Astrocyte (in vitro differentiated cells and primary cell): Measurements from ENCODE around the gene RASL10A. TPM values are rescaled to one million over a fixed set of nuclear protein-coding genes. Genes with fewer than 3 reads are reported as not detected.

ENCODE experiments used
- DNase-seq: peaks from one replicate; pipeline ENCODE4 v3.0.0-alpha.2; 2010; ENCODE audit warnings: low read depth
- FAIRE-seq: peaks from 2 replicates; lab custom pipeline; 2011; peaks lifted over from hg19 to GRCh38; lab: Jason Lieb, UNC
- H2AFZ ChIP-seq: 2 replicates; pipeline ENCODE4 v1.6.0; 2012; ENCODE audit warnings: low read depth, low read length, inconsistent platforms
- H3K27ac ChIP-seq: 2 replicates; pipeline ENCODE4 v1.5.1; 2011; ENCODE audit warnings: low read depth, low read length, inconsistent platforms
- H3K27me3 ChIP-seq: 2 replicates; pipeline ENCODE4 v1.6.0; 2011; ENCODE audit warnings: low read length, inconsistent platforms; ENCODE audit not compliant: insufficient read depth
- H3K36me3 ChIP-seq: 2 replicates; pipeline ENCODE4 v1.5.1; 2011; ENCODE audit warnings: low read length, inconsistent platforms; ENCODE audit not compliant: insufficient read depth
- H3K4me1 ChIP-seq: 2 replicates; pipeline ENCODE4 v1.5.1; 2011; ENCODE audit warnings: low read length, inconsistent platforms; ENCODE audit not compliant: insufficient read depth
- H3K4me2 ChIP-seq: 2 replicates; pipeline ENCODE4 v1.6.0; 2012; ENCODE audit warnings: low read length, inconsistent platforms
- H3K4me3 ChIP-seq: 2 replicates; pipeline ENCODE4 v1.5.1; 2011; ENCODE audit warnings: low read depth, mild to moderate bottlenecking, low read length, inconsistent platforms; ENCODE audit not compliant: insufficient read depth
- H3K79me2 ChIP-seq: 2 replicates; pipeline ENCODE4 v1.6.0; 2012; ENCODE audit warnings: mild to moderate bottlenecking, low read length, inconsistent platforms; ENCODE audit not compliant: insufficient read depth
- H3K9ac ChIP-seq: 2 replicates; pipeline ENCODE4 v1.6.0; 2012; ENCODE audit warnings: mild to moderate bottlenecking, low read length, inconsistent platforms
- H3K9me3 ChIP-seq: 2 replicates; pipeline ENCODE4 v1.5.1; 2012; ENCODE audit warnings: low read depth, mild to moderate bottlenecking, low read length, inconsistent platforms; ENCODE audit not compliant: insufficient read depth
- H4K20me1 ChIP-seq: 2 replicates; pipeline ENCODE4 v1.6.0; 2012; ENCODE audit warnings: low read length, inconsistent platforms; ENCODE audit not compliant: insufficient read depth
- H3K27ac Mint-ChIP-seq: one replicate; pipeline ENCODE4 v1.8.0; 2021; ENCODE audit warnings: mild to moderate bottlenecking, mixed read lengths; ENCODE audit not compliant: unreplicated experiment
- H3K27me3 Mint-ChIP-seq: one replicate; pipeline ENCODE4 v1.8.0; 2021; ENCODE audit warnings: low read depth, mixed read lengths; ENCODE audit not compliant: unreplicated experiment
- H3K36me3 Mint-ChIP-seq: one replicate; pipeline ENCODE4 v1.8.0; 2021; ENCODE audit warnings: low read depth, mixed read lengths; ENCODE audit not compliant: unreplicated experiment
- H3K4me1 Mint-ChIP-seq: one replicate; pipeline ENCODE4 v1.8.0; 2021; ENCODE audit warnings: low read depth, mixed read lengths; ENCODE audit not compliant: unreplicated experiment
- H3K4me3 Mint-ChIP-seq: one replicate; pipeline ENCODE4 v1.8.0; 2021; ENCODE audit warnings: mild to moderate bottlenecking, moderate library complexity, mixed read lengths; ENCODE audit not compliant: unreplicated experiment
- H3K9me3 Mint-ChIP-seq: one replicate; pipeline ENCODE4 v1.8.0; 2021; ENCODE audit warnings: mild to moderate bottlenecking, mixed read lengths; ENCODE audit not compliant: unreplicated experiment
- CTCF ChIP-seq: IDR thresholded peaks from 2 replicates; pipeline ENCODE4 v1.5.1; 2011; ENCODE audit warnings: low read depth, mild to moderate bottlenecking, inconsistent platforms, low read length, moderate library complexity; ENCODE audit not compliant: insufficient read depth
- EZH2 ChIP-seq: IDR thresholded peaks from 2 replicates; pipeline ENCODE4 v1.6.1; 2012; ENCODE audit warnings: mild to moderate bottlenecking, low read length, inconsistent platforms; ENCODE audit not compliant: insufficient read depth
- total RNA-seq: library from RNA; stranded (reverse); gene quantifications from 2 replicates; pipeline ENCODE4 v1.2.1, GENCODE V29; 2021

The RASL10A gene
- total RNA-seq, 1 donor from 2014 or later, result 1.5 TPM

DNA sequence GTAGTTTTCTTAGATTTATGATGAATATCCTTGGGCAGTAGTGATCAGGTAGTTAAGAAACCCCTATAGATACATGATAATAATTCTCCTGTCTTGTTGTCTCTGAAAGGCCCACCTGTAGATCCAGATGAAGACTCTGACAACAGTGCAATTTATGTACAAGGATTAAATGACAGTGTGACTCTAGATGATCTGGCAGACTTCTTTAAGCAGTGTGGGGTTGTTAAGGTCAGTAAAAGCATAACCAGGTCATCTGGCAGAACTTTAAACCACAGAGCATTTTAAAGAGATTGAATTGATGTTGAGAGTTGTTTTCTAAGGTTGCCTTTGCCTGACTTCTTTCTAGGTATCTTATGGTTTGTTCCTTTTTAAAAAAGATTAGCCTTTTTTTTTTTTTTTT is 23.1 kb downstream of the RASL10A start:
- Histone ChIP-seq H3K9ac (no peak overlapping the region), H2AFZ (no peak overlapping the region), H3K27ac (no peak overlapping the region), H3K27me3 (no peaks in the 10 kb centered on the region), H3K36me3 (peaks cover 86% of the 10 kb centered on the region), H3K4me1 (no peaks in the 10 kb centered on the region), H3K79me2 (peaks cover 70% of the 10 kb centered on the region), H4K20me1 (peaks cover 92% of the 10 kb centered on the region), H3K9me3 (no peaks in the 10 kb centered on the region), H3K4me3 (no peak overlapping the region), H3K4me2 (no peak overlapping the region)
- no peaks in the 10 kb centered on the region for H3K27me3 Mint-ChIP-seq
- peaks cover 17% of the 10 kb centered on the region for H3K36me3 Mint-ChIP-seq
- H3K4me1 Mint-ChIP-seq, result no peaks in the 10 kb centered on the region
- H3K4me3 Mint-ChIP-seq, result no peak overlapping the region
- TF ChIP-seq EZH2, result no peak
- no peak for TF ChIP-seq CTCF
- H3K9me3 Mint-ChIP-seq, result no peaks in the 10 kb centered on the region
- FAIRE-seq (no peak), DNase-seq (no peak)
- no peak overlapping the region for H3K27ac Mint-ChIP-seq

GRCh38 chr22:29291215-29291614 is 24.3 kb downstream of the RASL10A start:
- H3K27ac Mint-ChIP-seq, result no peak overlapping the region
- DNase-seq, result no peak
- Histone ChIP-seq H3K79me2 (peaks cover 79% of the 10 kb centered on the region), H3K27ac (no peak overlapping the region), H3K4me3 (no peak overlapping the region), H4K20me1 (peaks cover 93% of the 10 kb centered on the region), H3K9ac (no peak overlapping the region), H3K36me3 (peaks cover 80% of the 10 kb centered on the region), H3K27me3 (no peaks in the 10 kb centered on the region), H2AFZ (no peak overlapping the region), H3K4me1 (no peaks in the 10 kb centered on the region), H3K4me2 (no peak overlapping the region), H3K9me3 (no peaks in the 10 kb centered on the region)
- no peaks in the 10 kb centered on the region for H3K27me3 Mint-ChIP-seq
- H3K9me3 Mint-ChIP-seq, result no peaks in the 10 kb centered on the region
- no peaks in the 10 kb centered on the region for H3K4me1 Mint-ChIP-seq
- no peak for FAIRE-seq
- TF ChIP-seq CTCF, result no peak
- TF ChIP-seq EZH2, result no peak
- no peak overlapping the region for H3K4me3 Mint-ChIP-seq
- H3K36me3 Mint-ChIP-seq, result peaks cover 13% of the 10 kb centered on the region

DNA sequence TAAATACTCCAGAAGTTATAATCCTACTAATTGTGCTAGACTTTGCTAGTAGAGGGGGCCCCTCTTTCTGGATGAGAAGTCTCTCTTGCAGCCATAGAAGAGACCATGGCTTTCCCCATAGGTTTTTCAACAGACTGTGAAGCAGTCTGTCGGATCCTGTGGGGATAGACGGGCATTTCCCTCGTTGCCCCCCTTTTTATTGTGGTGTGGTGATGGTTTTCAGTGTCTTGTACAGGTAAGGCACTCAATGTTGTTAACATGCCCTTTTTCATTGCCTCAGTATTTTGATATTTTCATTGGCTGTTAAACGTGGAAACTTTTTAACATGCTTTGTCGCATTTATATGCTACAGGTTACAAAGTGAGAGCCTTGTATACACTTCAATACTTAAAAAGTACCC is 25.4 kb downstream of the RASL10A start:
- H3K9me3 Mint-ChIP-seq, result no peaks in the 10 kb centered on the region
- no peak overlapping the region for H3K4me3 Mint-ChIP-seq
- no peak overlapping the region for H3K9ac ChIP-seq
- TF ChIP-seq CTCF (no peak), EZH2 (no peak)
- no peaks in the 10 kb centered on the region for H3K27me3 ChIP-seq
- H3K4me1 Mint-ChIP-seq, result no peaks in the 10 kb centered on the region
- H3K4me3 ChIP-seq, result no peak overlapping the region
- H3K9me3 ChIP-seq, result no peaks in the 10 kb centered on the region
- no peak overlapping the region for H3K27ac Mint-ChIP-seq
- no peaks in the 10 kb centered on the region for H3K27me3 Mint-ChIP-seq
- H3K79me2 ChIP-seq, result peaks cover 86% of the 10 kb centered on the region
- DNase-seq, result no peak
- H4K20me1 ChIP-seq, result peaks cover 93% of the 10 kb centered on the region
- H3K36me3 Mint-ChIP-seq, result peaks cover 12% of the 10 kb centered on the region
- H3K4me1 ChIP-seq, result no peaks in the 10 kb centered on the region
- peaks cover 76% of the 10 kb centered on the region for H3K36me3 ChIP-seq
- H3K27ac ChIP-seq, result no peak overlapping the region
- FAIRE-seq, result no peak
- no peak overlapping the region for H2AFZ ChIP-seq
- H3K4me2 ChIP-seq, result no peak overlapping the region
